AG04450 (cell line): ENCODE results near the gene NEDD9. TPM values are rescaled to one million over a fixed set of nuclear protein-coding genes. Genes with fewer than 3 reads are reported as not detected.
A peak's percentile ranks its signal among the peaks of the same experiment; 100 is the strongest.

Source experiments
- CTCF ChIA-PET: fragments of 300-600, 350-600 bp; formaldehyde crosslinking; extraction: SDS; loops from one replicate; lab custom pipeline; 2022; ENCODE audit warnings: antibody characterized with exemption, inconsistent platforms; lab: Charles Lee
- POLR2A ChIA-PET: fragments of 350-600 bp; formaldehyde crosslinking; extraction: SDS; loops from one replicate; lab custom pipeline; 2021; ENCODE audit warnings: antibody characterized with exemption, inconsistent platforms; lab: Yijun Ruan, JAX
- DNase-seq: peaks from one replicate; pipeline ENCODE4 v3.0.0-alpha.2; 2011; ENCODE audit warnings: low read depth, low spot score
- H3K27ac ChIP-seq: one replicate; pipeline ENCODE4 v1.5.1; 2012; ENCODE audit warnings: low read depth, low read length, control low read depth
- H3K27me3 ChIP-seq: one replicate; pipeline ENCODE4 v1.6.0; 2012; ENCODE audit warnings: low read length; ENCODE audit not compliant: control insufficient read depth, insufficient read depth
- H3K4me3 ChIP-seq: 2 replicates; pipeline ENCODE4 v1.5.1; 2011; ENCODE audit warnings: mild to moderate bottlenecking, low read depth, low read length, control low read depth
- H3K9me3 ChIP-seq: 2 replicates; pipeline ENCODE4 v1.5.1; 2012; ENCODE audit warnings: low read length; ENCODE audit not compliant: control insufficient read depth, insufficient read depth
- polyA plus RNA-seq: library from polyadenylated mRNA; depleted of rRNA; stranded (reverse); fragments of >200 nt; gene quantifications from 2 replicates; pipeline ENCODE4 v1.2.3, GENCODE V29; 2011
- TF ChIP-seq, protein P1 (sequence below): IDR thresholded peaks from 2 replicates; pipeline ENCODE4 v1.5.1; 2011; ENCODE audit warnings: low read depth, low read length, control low read depth, inconsistent platforms

NEDD9 gene
- polyA plus RNA-seq, 1 experiment: 7.2 TPM

DNA sequence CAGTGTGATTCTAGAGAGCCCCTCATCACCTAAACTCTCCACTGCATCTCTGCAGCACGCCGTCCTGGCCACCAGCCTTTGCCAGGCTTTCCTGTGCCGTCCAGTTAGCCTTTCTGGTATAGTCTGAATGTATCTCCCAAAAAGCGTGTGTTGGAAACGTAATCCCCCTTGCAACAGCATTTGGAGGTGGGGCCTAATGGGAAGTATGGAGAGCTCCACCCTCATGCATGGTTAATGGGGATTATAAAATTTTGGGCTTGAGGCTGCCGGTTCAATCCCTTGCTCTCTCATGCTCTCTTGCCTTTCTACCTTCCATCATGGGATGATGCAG is 53.4 kb downstream of the NEDD9 start:
- no peak for DNase-seq
- TF ChIP-seq, protein P1, sequence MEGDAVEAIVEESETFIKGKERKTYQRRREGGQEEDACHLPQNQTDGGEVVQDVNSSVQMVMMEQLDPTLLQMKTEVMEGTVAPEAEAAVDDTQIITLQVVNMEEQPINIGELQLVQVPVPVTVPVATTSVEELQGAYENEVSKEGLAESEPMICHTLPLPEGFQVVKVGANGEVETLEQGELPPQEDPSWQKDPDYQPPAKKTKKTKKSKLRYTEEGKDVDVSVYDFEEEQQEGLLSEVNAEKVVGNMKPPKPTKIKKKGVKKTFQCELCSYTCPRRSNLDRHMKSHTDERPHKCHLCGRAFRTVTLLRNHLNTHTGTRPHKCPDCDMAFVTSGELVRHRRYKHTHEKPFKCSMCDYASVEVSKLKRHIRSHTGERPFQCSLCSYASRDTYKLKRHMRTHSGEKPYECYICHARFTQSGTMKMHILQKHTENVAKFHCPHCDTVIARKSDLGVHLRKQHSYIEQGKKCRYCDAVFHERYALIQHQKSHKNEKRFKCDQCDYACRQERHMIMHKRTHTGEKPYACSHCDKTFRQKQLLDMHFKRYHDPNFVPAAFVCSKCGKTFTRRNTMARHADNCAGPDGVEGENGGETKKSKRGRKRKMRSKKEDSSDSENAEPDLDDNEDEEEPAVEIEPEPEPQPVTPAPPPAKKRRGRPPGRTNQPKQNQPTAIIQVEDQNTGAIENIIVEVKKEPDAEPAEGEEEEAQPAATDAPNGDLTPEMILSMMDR: no peak
- Histone ChIP-seq H3K9me3 (no peaks in the 10 kb centered on the region), H3K27ac (no peak overlapping the region), H3K27me3 (no peaks in the 10 kb centered on the region), H3K4me3 (no peak overlapping the region)
- POLR2A ChIA-PET: no interaction called here
- CTCF ChIA-PET: no interaction called here

DNA sequence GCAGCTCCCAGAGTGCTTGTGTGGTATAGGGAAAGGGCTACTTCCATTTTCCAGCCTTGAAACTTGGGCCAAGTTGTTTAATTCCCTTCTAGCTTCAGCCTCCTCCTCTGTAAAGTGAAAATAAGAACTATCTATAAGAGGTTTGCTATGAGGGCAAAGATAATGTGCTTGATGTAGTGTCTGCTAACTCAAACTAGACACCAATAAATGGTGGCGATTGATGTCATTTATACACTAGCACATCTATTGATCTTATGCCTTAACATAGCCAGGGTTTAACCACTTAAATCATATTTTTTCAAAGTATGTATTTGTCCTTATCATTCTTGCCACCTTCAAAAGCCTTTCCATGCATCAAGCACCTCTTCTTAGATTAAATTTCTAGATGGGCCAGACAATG is 55.2 kb downstream of the NEDD9 start:
- ChIA-PET CTCF (interaction anchor here (2.3 kb wide), 1 partner anchor 319 kb away, joined by 11 read pairs; no protein-coding TSS in a partner anchor), POLR2A (no interaction called here)
- no peak for DNase-seq
- TF ChIP-seq, protein P1: no peak
- Histone ChIP-seq H3K4me3 (no peak overlapping the region), H3K27ac (no peak overlapping the region), H3K27me3 (no peaks in the 10 kb centered on the region), H3K9me3 (no peaks in the 10 kb centered on the region)

DNA sequence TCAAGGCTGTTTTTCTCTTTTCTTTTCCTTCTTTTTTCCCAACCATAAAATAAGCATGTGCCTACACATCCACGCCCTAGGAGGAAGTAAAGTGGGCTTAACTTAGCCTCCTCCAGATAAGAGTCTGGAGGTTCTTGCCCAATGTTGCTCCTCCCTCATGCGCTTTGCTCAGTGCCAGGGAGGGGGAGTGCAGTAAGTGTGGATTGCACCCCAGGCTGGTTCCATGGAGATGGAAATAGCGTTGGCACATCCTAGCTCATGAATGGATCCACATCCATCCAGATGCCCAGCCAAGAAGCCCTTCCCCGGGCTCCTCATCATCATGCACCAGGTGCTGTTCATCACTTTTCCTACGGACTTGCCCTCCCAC is 58.2 kb downstream of the NEDD9 start:
- Histone ChIP-seq H3K27ac (no peak overlapping the region), H3K27me3 (no peaks in the 10 kb centered on the region), H3K9me3 (no peaks in the 10 kb centered on the region; the same call in 1 of the 2 replicates), H3K4me3 (no peak overlapping the region)
- no peak for DNase-seq
- TF ChIP-seq, protein P1: no peak
- ChIA-PET CTCF (interaction anchor here (0.6 to 1.3 kb wide), 4 partner anchors 31 to 397 kb away, joined by 3 to 9 read pairs (median 4); no protein-coding TSS in a partner anchor), POLR2A (no interaction called here)

DNA sequence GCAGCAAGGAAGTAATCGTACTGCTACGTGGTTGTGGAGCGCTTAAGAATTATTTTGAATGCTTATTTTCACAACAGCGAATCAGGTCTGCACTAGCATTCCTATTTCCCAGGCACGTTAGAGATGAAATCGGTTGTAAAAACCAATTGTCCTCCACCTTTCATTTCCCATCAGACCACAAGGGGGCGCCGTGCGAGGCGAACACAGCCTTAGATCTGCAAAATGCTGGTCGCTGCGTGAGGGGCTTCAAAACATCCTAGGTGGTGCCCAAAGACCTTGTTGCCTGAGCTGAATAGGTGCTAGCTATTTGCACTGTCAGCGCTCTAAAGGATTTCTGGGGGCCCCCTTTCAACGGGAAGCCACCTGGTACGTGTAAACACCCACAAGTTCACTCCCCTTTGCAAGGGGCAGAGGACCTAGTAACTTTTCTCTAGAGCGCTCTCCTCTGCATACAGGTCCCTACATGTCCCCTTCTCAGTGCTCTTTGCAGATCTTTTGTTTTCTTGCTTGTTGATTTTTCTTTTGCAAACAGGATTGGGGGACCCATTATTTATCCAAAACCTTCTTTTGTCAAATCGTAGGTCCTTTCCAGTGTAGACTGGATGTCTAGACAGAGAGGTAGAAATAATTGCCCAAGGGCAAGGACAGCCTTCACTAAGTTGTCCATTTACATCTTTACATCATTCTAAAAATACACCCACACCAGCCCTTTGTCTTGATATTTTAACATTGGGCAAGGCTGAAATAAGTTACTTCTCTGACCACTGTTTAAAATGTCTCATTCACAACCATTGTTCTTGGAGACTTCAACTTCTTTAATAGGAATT is 59.8 kb downstream of the NEDD9 start:
- ChIA-PET CTCF (interaction anchor here (0.5 to 4.4 kb wide), 20 partner anchors 10 to 323 kb away, joined by 3 to 51 read pairs (median 4); partner anchors contain the start of gene NEDD9), POLR2A (no interaction called here)
- TF ChIP-seq, protein P1: peak; percentile 80
- DNase-seq: no peak
- no peaks in the 10 kb centered on the region for H3K27me3 ChIP-seq
- no peaks in the 10 kb centered on the region; the same call in 1 of the 2 replicates for H3K9me3 ChIP-seq
- H3K4me3 ChIP-seq: no peak overlapping the region
- no peak overlapping the region for H3K27ac ChIP-seq

DNA sequence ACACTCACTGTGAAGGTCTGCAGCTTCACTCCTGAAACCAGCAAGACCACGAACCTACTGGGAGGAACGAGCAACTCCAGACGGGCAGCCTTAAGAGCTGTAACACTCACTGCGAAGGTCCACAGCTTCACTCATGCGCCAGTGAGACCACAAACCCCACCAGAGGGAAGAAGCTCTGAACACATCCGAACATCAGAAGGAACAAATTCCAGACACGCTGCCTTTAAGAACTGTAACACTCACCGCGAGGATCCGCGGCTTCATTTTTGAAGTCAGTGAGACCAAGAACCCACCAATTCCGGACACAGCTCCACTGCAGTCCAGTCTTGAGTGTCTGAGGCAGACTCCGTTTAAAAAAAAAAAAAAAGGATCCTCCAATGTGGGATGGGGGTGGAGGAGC is 60.5 kb downstream of the NEDD9 start:
- POLR2A ChIA-PET: no interaction called here
- no peaks in the 10 kb centered on the region for H3K27me3 ChIP-seq
- TF ChIP-seq, protein P1: no peak
- CTCF ChIA-PET: interaction anchor here (0.6 to 4.4 kb wide), 19 partner anchors 9 to 324 kb away, joined by 3 to 51 read pairs (median 4); partner anchors contain the start of gene NEDD9
- DNase-seq: no peak
- H3K4me3 ChIP-seq: no peak overlapping the region
- no peaks in the 10 kb centered on the region; the same call in 1 of the 2 replicates for H3K9me3 ChIP-seq
- H3K27ac ChIP-seq: no peak overlapping the region
